CD14-positive monocyte (primary cell): ENCODE data around the gene TIGD6. TPM values are rescaled to one million over a fixed set of nuclear protein-coding genes. Genes with fewer than 3 reads are reported as not detected.
A peak's percentile ranks its signal among the peaks of the same experiment; 100 is the strongest.

Experiments
- DNase-seq, 3 donors: peaks; one replicate each; pipeline ENCODE4 v3.0.0-alpha.2; 2011 to 2022
- H2AFZ ChIP-seq: 2 replicates; pipeline ENCODE4 v1.6.0; 2012; ENCODE audit warnings: mild to moderate bottlenecking, low read depth, low read length, inconsistent platforms; ENCODE audit not compliant: insufficient read depth, poor library complexity, severe bottlenecking
- H3K27ac ChIP-seq, 2 donors: 1 replicate in 1 of 2; 2 replicates in 1 of 2; pipeline ENCODE4 v1.5.1; 2012 to 2013; ENCODE audit warnings: low read length in 2 of 2, control low read depth in 1 of 2, inconsistent platforms in 1 of 2, low read depth in 1 of 2, mild to moderate bottlenecking in 1 of 2
- H3K27me3 ChIP-seq, 2 donors: one replicate each; pipeline versions ENCODE4 v1.6.0 to v1.6.1; 2011 to 2013; ENCODE audit warnings: low read length in 2 of 2; ENCODE audit not compliant: control insufficient read depth in 2 of 2, insufficient read depth in 2 of 2
- H3K36me3 ChIP-seq, 2 donors: replicated peaks in 1 of 2; 1 replicate in 1 of 2; 2 replicates in 1 of 2; pipeline versions ENCODE4 v1.5.1 to v1.6.1; 2012 to 2013; ENCODE audit warnings: low read length in 2 of 2, control low read depth in 1 of 2, inconsistent platforms in 1 of 2, mild to moderate bottlenecking in 1 of 2; ENCODE audit not compliant: insufficient read depth in 2 of 2, control insufficient read depth in 1 of 2
- H3K4me1 ChIP-seq, 2 donors: 1 replicate in 1 of 2; 2 replicates in 1 of 2; pipeline versions ENCODE4 v1.5.1 to v1.6.1; 2012 to 2013; ENCODE audit warnings: low read length in 2 of 2, control low read depth in 1 of 2, inconsistent platforms in 1 of 2, mild to moderate bottlenecking in 1 of 2, moderate library complexity in 1 of 2; ENCODE audit not compliant: insufficient read depth in 2 of 2, control insufficient read depth in 1 of 2
- H3K4me2 ChIP-seq: replicated peaks from 2 replicates; pipeline ENCODE3; 2012; ENCODE audit warnings: low read length, moderate library complexity, mild to moderate bottlenecking; ENCODE audit not compliant: poor library complexity, severe bottlenecking; ENCODE audit errors: extremely low read depth
- H3K4me3 ChIP-seq, 3 experiments: fragments of 200-600 bp in 1 of 3; sonication (generic) in 1 of 3; replicated peaks in 1 of 3; 1 replicate in 2 of 3; 2 replicates in 1 of 3; pipeline ENCODE4 v1.5.1; 2011 to 2013; ENCODE audit warnings: low read length in 3 of 3, mild to moderate bottlenecking in 3 of 3, control low read depth in 2 of 3, low read depth in 2 of 3, inconsistent platforms in 1 of 3, moderate library complexity in 1 of 3
- H3K79me2 ChIP-seq: 2 replicates; pipeline ENCODE4 v1.6.0; 2012; ENCODE audit warnings: mild to moderate bottlenecking, control low read depth, inconsistent platforms, low read length, moderate library complexity; ENCODE audit not compliant: insufficient read depth
- H3K9ac ChIP-seq: 2 replicates; pipeline ENCODE4 v1.6.0; 2017; ENCODE audit warnings: low read length, mild to moderate bottlenecking; ENCODE audit not compliant: insufficient read depth, poor library complexity, severe bottlenecking
- H3K9me3 ChIP-seq, 2 donors: replicated peaks in 1 of 2; 1 replicate in 1 of 2; 2 replicates in 1 of 2; pipeline versions ENCODE4 v1.5.1 to v1.6.1; 2012 to 2013; ENCODE audit warnings: low read length in 2 of 2, control low read depth in 1 of 2; ENCODE audit not compliant: control insufficient read depth in 1 of 2, insufficient read depth in 1 of 2
- H4K20me1 ChIP-seq: 2 replicates; pipeline ENCODE4 v1.6.0; 2012; ENCODE audit warnings: mild to moderate bottlenecking, low read length, control low read depth, moderate library complexity; ENCODE audit not compliant: insufficient read depth
- H3K27ac Mint-ChIP-seq, 7 donors: one replicate each; pipeline ENCODE4 v1.8.0; 2020; ENCODE audit warnings: mild to moderate bottlenecking in 7 of 7, mixed read lengths in 7 of 7, moderate library complexity in 6 of 7, inconsistent platforms in 2 of 7
- H3K27me3 Mint-ChIP-seq, 3 donors: one replicate each; pipeline ENCODE4 v1.8.0; 2021 to 2022; ENCODE audit warnings: low read depth in 3 of 3, mild to moderate bottlenecking in 3 of 3, mixed read lengths in 3 of 3, moderate library complexity in 3 of 3, inconsistent platforms in 1 of 3
- H3K36me3 Mint-ChIP-seq, 2 donors: one replicate each; pipeline ENCODE4 v1.8.0; 2020; ENCODE audit warnings: mixed read lengths in 2 of 2, inconsistent platforms in 1 of 2, mild to moderate bottlenecking in 1 of 2
- H3K4me1 Mint-ChIP-seq: one replicate; pipeline ENCODE4 v1.8.0; 2020; ENCODE audit warnings: mild to moderate bottlenecking, mixed read lengths
- H3K4me3 Mint-ChIP-seq, 2 donors: one replicate each; pipeline ENCODE4 v1.8.0; 2020; ENCODE audit warnings: mild to moderate bottlenecking in 2 of 2, mixed read lengths in 2 of 2, moderate library complexity in 1 of 2
- H3K9me3 Mint-ChIP-seq, 7 donors: one replicate each; pipeline ENCODE4 v1.8.0; 2020 to 2022; ENCODE audit warnings: mixed read lengths in 7 of 7, mild to moderate bottlenecking in 6 of 7, moderate library complexity in 6 of 7, inconsistent platforms in 2 of 7
- WGBS: methylation state at CpG from one replicate; pipeline ENCODE4 v1.1.5; 2013; ENCODE audit warnings: missing lambda C conversion rate; ENCODE audit not compliant: insufficient coverage; 5-methylcytosine and 5-hydroxymethylcytosine counted together
- intact Hi-C, 2 donors: fragments of 100-400 bp; cut with micrococcal nuclease; formaldehyde crosslinking; loops; one replicate each; pipeline versions ENCODE4 v1.15.0 to v1.15.1; 2023
- polyA plus RNA-seq, 3 donors: library from polyadenylated mRNA; depleted of rRNA in 1 of 3; unstranded in 2 of 3; stranded (reverse) in 1 of 3; fragments of 300-500 nt in 2 of 3; fragments of >200 nt in 1 of 3; fragmentation: Illumina TruSeq in 2 of 3; gene quantifications; 1 replicate in 2 of 3; 2 replicates in 1 of 3; pipeline ENCODE4 v1.2.3, GENCODE V29; 2012 to 2021
- TF ChIP-seq, protein P1 (sequence below): fragments of 200-600 bp; IDR thresholded peaks from one replicate; pipeline ENCODE4 v1.8.0; 2022; ENCODE audit warnings: antibody characterized with exemption, mild to moderate bottlenecking

Gene TIGD6
- polyA plus RNA-seq, 3 donors: 0.88 to 2.5 (median 1.8) TPM

DNA sequence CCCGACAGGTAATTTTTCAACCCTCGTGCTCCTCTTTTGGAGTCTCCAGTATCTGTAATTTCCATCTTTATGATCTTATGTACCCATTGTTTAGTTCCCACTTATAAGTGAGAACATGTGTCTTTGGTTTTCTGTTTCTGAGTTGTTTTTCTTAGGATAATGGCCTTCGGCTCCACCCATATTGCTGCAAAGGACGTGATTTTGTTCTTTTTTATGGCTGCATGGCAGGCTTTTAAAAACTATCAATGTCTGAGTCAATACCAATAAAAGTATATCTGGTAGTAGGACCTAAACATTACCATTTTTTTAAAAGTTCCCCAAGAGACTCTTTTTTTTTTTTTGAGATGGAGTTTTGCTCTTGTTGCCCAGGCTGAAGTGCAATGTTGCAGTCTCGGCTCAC is 43.8 kb downstream of the TIGD6 start:
- intact Hi-C loops: no loop called here
- Histone ChIP-seq H3K9ac (no peak overlapping the region), H4K20me1 (no peaks in the 10 kb centered on the region), H3K36me3 (no peaks in the 10 kb centered on the region), H3K4me2 (no peak overlapping the region), H3K9me3 (no peaks in the 10 kb centered on the region), H3K79me2 (peaks cover 8% of the 10 kb centered on the region), H2AFZ (peak overlapping the region; percentile 27), H3K4me3 (no peak overlapping the region), H3K4me1 (peaks cover 18 to 26% of the 10 kb centered on the region in 2 donors), H3K27ac (no peak overlapping the region), H3K27me3 (no peaks in the 10 kb centered on the region)
- no peak for DNase-seq
- Mint-ChIP-seq H3K4me3 (no peak overlapping the region), H3K36me3 (no peaks in the 10 kb centered on the region), H3K4me1 (peaks cover 26% of the 10 kb centered on the region), H3K9me3 (peaks cover 0 to 2% (median 0%) of the 10 kb centered on the region in 7 donors), H3K27ac (peak overlapping the region in 2 of 7 donors; percentile 84 to 85), H3K27me3 (peaks cover 0 to 2% (median 1%) of the 10 kb centered on the region in 3 donors)
- TF ChIP-seq, protein P1, sequence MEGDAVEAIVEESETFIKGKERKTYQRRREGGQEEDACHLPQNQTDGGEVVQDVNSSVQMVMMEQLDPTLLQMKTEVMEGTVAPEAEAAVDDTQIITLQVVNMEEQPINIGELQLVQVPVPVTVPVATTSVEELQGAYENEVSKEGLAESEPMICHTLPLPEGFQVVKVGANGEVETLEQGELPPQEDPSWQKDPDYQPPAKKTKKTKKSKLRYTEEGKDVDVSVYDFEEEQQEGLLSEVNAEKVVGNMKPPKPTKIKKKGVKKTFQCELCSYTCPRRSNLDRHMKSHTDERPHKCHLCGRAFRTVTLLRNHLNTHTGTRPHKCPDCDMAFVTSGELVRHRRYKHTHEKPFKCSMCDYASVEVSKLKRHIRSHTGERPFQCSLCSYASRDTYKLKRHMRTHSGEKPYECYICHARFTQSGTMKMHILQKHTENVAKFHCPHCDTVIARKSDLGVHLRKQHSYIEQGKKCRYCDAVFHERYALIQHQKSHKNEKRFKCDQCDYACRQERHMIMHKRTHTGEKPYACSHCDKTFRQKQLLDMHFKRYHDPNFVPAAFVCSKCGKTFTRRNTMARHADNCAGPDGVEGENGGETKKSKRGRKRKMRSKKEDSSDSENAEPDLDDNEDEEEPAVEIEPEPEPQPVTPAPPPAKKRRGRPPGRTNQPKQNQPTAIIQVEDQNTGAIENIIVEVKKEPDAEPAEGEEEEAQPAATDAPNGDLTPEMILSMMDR: no peak
- WGBS: 17% methylated on average over 1 of the region's 5 CpGs

GRCh38 chr5:149954798-149955197 is 45.7 kb downstream of the TIGD6 start:
- H3K27me3 ChIP-seq: no peaks in the 10 kb centered on the region
- no peak overlapping the region for H3K4me3 ChIP-seq
- Mint-ChIP-seq H3K36me3 (no peaks in the 10 kb centered on the region), H3K9me3 (peaks cover 0 to 2% (median 0%) of the 10 kb centered on the region in 7 donors), H3K27me3 (peaks cover 0 to 4% (median 1%) of the 10 kb centered on the region in 3 donors), H3K27ac (no peak overlapping the region), H3K4me1 (peaks cover 13% of the 10 kb centered on the region), H3K4me3 (no peak overlapping the region)
- no peak overlapping the region for H3K9ac ChIP-seq
- no peaks in the 10 kb centered on the region for H3K36me3 ChIP-seq
- no peak overlapping the region for H3K27ac ChIP-seq
- TF ChIP-seq, protein P1: no peak
- peaks cover 7 to 9% of the 10 kb centered on the region in 2 donors for H3K4me1 ChIP-seq
- no peaks in the 10 kb centered on the region for H3K9me3 ChIP-seq
- H3K4me2 ChIP-seq: no peak overlapping the region
- no peaks in the 10 kb centered on the region for H3K79me2 ChIP-seq
- no peaks in the 10 kb centered on the region for H4K20me1 ChIP-seq
- WGBS: 100% methylated on average over 2 of the region's 6 CpGs
- intact Hi-C loops: no loop called here
- no peak overlapping the region for H2AFZ ChIP-seq
- DNase-seq: no peak
